ENCODE measurements around the gene FAM228A.

FAM228A gene

GRCh38 chr2:24209389-24210105 is 34.7 kb downstream of the FAM228A start:
- Mint-ChIP-seq H3K36me3 (ENCODE audit: low read depth) (no peaks in the 10 kb centered on the region), H3K27ac (no peak overlapping the region), H3K9me3 (no peaks in the 10 kb centered on the region), H3K4me3 (no peak overlapping the region), H3K4me1 (peaks cover 15% of the 10 kb centered on the region), H3K27me3 (ENCODE audit: low read depth, poor library complexity) (peaks cover 3% of the 10 kb centered on the region)
- no peak for TF ChIP-seq CTCF (IDR thresholded peaks at IDR 0.05)
- no peak for DNase-seq

DNA sequence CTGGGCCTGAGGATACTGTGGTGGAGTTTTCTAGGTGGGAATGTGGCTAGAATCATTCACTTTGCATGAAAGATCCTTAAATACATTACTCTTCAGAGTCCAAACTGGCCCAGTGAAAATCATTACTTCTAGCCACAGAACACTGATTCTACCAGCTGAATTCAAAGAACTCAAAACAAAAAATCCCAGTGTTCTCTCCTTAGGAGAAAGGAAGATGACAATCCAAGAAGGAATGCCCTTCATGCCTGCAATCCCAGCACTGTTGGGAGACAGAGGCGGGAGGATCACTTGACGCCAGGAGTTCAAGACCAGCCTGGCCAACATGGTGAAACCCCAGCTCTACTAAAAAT is 35.2 kb downstream of the FAM228A start:
- Mint-ChIP-seq H3K4me3 (no peak overlapping the region), H3K27ac (no peak overlapping the region), H3K27me3 (ENCODE audit: low read depth, poor library complexity) (peaks cover 3% of the 10 kb centered on the region), H3K4me1 (peaks cover 15% of the 10 kb centered on the region), H3K9me3 (no peaks in the 10 kb centered on the region), H3K36me3 (ENCODE audit: low read depth) (no peaks in the 10 kb centered on the region)
- DNase-seq = no peak
- TF ChIP-seq CTCF (IDR thresholded peaks at IDR 0.05) = no peak

DNA sequence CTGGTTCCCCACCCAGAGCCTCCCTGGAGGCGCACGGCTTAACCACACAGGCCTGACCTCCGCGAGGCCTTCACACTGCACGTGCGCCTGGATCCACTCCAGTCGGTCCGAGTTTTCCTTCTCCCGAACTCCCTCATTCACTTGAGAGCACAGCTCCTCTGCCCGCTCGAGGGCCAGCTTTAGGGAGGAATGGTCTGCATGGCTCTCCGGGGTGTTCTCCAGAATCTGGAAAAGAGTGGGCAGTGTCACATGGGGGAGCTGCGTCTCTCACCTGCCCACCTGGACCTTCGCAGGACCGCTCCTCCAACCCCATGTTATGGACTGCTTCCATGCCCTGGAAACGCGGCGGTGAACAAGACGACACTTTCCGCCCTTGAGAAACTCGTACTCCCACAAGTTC is 35.9 kb downstream of the FAM228A start:
- no peak overlapping the region for H3K4me3 Mint-ChIP-seq
- H3K9me3 Mint-ChIP-seq = no peaks in the 10 kb centered on the region
- no peak for DNase-seq
- H3K4me1 Mint-ChIP-seq = peaks cover 9% of the 10 kb centered on the region
- peak overlapping the region; percentile 79 for H3K27ac Mint-ChIP-seq
- TF ChIP-seq CTCF (IDR thresholded peaks at IDR 0.05) = no peak
- no peaks in the 10 kb centered on the region for H3K27me3 Mint-ChIP-seq (ENCODE audit: low read depth, poor library complexity)
- H3K36me3 Mint-ChIP-seq (ENCODE audit: low read depth) = no peaks in the 10 kb centered on the region

DNA sequence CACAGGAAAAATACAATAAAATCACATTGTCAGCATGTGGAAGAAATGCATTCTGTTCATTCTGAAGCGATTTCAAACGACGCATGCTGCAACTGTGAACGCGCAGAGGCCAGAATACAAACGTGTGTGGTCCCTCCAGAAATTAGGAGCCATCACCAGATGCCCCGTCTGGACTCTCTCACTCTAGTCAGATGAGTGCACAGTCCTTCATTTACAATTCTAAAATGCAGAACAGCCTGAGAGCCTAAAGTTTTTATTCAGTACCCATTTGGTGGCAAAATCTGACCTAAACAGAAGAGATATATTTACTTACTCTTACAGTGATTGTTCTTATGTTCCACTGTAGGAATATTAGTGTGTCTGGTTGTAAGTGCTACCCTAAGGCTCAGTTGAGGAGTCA is 36.6 kb downstream of the FAM228A start:
- no peak overlapping the region for H3K4me3 Mint-ChIP-seq
- no peak for TF ChIP-seq CTCF (IDR thresholded peaks at IDR 0.05)
- DNase-seq = no peak
- H3K9me3 Mint-ChIP-seq = no peaks in the 10 kb centered on the region
- H3K4me1 Mint-ChIP-seq = peaks cover 5% of the 10 kb centered on the region
- no peaks in the 10 kb centered on the region for H3K27me3 Mint-ChIP-seq (ENCODE audit: low read depth, poor library complexity)
- no peak overlapping the region for H3K27ac Mint-ChIP-seq
- H3K36me3 Mint-ChIP-seq (ENCODE audit: low read depth) = peaks cover 6% of the 10 kb centered on the region

DNA sequence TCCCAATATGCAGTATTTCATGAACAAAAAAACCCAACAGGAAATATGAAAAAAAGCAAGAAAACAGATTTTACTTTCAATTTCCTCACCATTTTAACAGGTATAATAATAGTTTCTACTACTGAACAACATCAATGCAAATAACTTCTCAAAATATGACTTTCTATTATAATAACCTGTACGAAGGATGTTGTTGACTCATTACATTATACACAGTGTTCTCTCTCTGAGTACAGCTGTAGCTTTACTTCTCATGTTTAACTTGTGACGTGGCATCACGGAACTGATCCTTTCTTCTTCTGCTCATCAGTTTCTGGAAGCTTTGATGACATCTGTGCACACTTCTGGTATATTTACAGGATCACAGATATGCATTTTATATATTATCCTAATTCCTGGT is 40.0 kb downstream of the FAM228A start:
- Mint-ChIP-seq H3K4me1 (peaks cover 5% of the 10 kb centered on the region), H3K9me3 (no peaks in the 10 kb centered on the region), H3K27ac (no peak overlapping the region), H3K36me3 (ENCODE audit: low read depth) (peaks cover 6% of the 10 kb centered on the region), H3K27me3 (ENCODE audit: low read depth, poor library complexity) (no peaks in the 10 kb centered on the region), H3K4me3 (no peak overlapping the region)
- no peak for DNase-seq
- no peak for TF ChIP-seq CTCF (IDR thresholded peaks at IDR 0.05)

DNA sequence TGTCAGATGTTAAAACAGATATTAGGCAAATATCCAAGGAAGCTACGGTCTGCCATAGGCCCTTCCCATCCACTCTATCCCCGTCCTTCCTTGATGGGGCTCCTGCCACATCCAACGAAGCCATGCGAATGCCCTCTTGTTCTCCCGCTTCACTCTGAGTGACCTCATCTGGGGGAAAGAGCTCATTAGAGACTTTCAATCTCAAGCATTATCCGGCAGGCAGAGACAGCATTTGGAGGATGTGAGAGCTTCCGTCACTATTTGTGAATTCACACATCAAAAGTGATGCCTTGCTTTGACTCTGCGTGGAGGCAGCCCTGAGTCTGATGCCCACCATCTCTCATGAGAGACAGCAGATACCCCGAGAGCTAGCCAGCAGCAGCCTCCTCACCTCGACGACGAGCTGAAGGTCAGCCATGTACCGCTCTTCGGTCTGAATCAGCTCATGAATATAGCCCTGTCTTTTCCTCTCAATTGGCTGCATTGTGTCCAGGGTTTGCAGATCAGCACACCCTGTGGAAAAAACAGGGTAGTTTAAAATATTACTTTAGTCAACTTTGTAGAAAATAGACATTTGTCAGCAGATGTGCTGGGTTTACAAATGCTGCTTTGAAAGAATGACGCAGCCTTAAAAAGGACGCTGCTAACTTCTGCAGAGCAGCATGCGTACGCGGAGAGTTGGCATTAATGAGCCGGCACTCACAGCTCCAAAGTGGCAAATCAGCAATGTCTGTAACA is 45.9 kb downstream of the FAM228A start:
- Mint-ChIP-seq H3K4me1 (peaks cover 11% of the 10 kb centered on the region), H3K27ac (no peak overlapping the region), H3K4me3 (no peak overlapping the region), H3K9me3 (no peaks in the 10 kb centered on the region), H3K36me3 (ENCODE audit: low read depth) (peaks cover 6% of the 10 kb centered on the region), H3K27me3 (ENCODE audit: low read depth, poor library complexity) (no peaks in the 10 kb centered on the region)
- DNase-seq = no peak
- TF ChIP-seq CTCF (IDR thresholded peaks at IDR 0.05) = no peak
